GM19438 (cell line): ENCODE results near the gene TBC1D19.
"Not testable (repeated sequence)": the region's sequence is repeated elsewhere in the genome, so short reads cannot be mapped to it uniquely, and the experiment has no call there.

Source experiments
- ATAC-seq: cut with Tn5 transposase; IDR thresholded peaks from one replicate; pipeline ENCODE4 v1.9.1; 2021; ENCODE audit warnings: low read depth; ENCODE audit not compliant: unreplicated experiment

TBC1D19 gene, protein sequence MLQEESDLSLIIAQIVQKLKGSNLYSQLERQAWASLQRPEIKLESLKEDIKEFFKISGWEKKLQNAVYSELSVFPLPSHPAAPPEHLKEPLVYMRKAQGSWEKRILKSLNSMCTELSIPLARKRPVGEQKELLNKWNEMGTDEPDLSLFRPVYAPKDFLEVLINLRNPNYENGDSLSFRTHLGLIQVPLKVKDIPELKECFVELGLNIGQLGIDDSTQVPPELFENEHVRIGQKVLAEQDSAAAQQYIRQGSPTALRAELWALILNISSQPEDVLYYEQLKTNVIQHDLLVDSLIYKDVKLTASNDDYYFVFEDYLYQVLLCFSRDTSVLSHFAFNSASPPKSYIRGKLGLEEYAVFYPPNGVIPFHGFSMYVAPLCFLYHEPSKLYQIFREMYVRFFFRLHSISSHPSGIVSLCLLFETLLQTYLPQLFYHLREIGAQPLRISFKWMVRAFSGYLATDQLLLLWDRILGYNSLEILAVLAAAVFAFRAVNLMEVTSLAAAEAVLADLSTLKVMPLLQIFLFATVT

DNA sequence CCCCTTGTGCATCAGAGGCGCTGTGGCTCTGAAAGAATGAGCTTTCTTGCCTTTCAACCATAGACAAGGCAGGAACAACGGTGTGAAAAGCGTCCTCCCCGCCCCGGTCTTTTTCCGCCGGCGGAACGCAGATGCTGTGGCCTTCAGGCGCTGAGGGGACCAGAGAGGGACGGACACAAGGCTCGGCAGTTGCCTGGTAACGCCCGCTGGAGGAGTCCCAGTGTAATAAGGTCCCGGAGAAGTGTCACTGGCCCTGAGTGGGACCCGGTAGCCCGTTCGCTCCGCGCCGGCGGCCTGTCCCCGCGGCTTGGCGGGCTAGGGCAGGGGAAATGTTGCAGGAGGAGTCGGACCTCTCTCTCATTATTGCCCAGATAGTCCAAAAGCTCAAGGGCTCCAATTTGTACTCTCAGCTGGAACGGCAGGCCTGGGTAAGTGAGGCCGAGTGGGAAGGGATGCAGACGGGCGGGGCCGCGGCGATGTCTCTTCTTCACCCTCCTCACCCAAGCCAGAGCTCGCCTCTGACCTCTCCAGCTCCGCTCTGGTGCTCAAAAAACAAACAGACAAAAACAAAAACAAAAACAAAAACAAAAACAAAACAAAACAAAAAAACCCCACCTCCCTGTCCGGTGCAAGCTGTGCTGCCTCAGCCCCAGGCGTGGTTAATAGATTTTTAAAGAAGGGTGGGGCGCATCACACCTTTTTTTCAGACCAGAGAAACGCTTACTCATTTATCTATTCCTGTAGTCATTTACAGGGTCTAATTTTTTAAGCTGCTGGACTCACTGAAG, at the start of gene TBC1D19:
TBC1D19 (plus strand) TSS at position 220 of the 788 bp plus-strand sequence; CDS start at position 330, 110 bp downstream.
- peak; percentile 100 for ATAC-seq

DNA sequence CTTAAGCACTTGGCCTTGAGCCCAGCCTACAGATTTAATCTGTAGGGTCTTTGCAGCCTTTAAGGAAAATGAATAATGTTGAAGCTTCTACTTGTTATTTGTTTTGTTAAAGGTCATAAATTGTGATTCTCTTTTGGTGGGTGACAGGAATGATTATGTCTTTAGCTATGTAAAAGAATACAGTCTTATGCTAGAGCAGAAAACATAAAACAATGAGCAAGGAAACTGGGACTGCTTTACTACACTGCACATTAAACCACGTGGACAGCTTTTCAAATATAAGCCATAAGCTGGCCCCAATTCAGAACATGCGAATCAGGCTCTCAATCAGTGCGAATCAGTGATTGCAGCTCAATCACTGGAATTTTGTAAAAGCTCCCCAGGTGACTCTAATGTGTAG, 40.9 kb upstream of the TBC1D19 start:
- ATAC-seq, result no peak

DNA sequence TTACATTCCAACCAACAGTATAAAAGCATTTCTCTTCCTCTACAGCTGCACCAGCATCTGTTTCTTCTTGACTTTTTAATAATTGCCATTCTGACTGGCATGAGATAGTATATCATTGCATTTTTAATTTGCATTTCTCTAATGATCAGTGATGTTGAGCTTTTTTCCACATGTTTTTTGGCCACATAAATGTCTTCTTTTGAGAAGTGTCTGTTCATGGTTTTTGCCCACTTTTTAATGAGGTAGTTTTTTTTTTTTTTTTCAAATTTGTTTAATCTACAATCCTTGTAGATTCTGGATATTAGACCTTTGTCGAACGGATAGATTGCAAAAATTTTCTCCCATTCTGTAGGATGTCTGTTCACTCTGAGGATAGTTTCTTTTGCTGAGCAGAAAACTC, 39.5 kb upstream of the TBC1D19 start:
- ATAC-seq, result no peak

DNA sequence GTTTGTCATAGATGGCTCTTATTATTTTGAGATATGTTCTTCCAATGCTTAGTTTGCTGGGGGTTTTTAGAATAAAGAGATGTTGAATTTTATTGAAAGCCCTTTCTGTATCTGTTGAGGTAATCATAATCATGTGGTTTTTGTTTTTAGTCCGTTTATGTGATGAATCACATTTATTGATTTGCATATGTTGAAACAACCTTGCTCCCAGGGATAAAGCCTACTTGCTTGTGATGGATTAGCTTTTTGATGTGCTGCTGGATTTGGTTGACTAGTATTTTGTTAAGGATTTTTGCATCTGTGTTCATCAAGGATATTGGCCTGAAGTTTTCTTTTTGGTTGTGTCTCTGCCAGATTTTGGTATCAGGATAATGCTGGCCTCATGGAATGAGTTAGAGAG, 35.5 kb upstream of the TBC1D19 start:
- ATAC-seq, result not testable (repeated sequence)

DNA sequence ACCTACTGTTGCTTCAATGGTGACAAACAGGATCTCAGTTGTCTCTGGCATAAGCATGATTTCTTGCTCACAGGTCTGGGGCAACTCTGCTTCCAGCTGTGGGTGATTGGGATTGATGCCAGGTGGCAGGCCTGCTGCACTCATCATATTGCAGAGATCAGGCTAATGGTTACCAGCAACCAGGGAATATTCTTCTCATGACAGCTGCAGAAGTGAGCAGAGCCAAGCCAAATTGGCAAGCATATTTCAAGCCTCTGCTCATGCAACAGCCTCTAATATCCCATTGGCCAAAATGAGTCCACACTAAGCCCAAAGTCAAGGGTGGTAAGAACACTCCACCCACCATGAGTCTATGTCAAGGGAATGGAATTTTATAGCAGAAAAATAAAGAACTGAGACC, 26.7 kb upstream of the TBC1D19 start:
- ATAC-seq, result no peak

DNA sequence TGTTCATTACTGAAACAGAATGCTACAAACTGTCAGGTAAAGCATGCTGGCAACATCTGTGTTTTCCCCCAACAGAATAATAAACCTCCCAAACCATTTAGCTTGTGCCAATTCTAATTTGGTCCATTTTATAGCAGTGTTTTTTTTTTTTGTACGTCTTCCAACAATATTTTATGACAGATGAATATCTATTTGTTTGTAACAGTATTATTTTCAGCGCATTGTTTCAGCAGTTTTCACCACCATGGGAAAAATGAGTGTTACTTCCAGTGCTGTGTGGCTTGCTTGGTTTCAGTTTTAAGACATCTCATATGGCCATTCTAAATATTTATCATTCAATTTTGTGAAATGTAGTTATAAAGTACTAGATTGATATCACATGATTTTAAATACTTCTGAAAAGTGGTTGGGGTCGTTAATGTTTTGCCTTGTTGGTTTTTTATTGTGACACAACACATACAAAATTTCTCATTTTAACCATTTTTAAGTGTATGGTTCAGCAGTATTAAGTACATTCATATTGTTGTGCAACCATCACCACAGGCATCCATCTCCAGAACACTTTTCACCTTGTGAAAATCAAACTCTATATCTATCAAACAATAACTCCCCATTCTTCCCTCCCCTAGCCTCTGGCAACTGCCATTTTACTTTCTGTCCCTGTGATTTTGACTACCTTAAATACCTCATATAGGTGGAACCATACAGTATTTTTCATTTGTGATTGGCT, 25.6 kb upstream of the TBC1D19 start:
- ATAC-seq, result no peak

DNA sequence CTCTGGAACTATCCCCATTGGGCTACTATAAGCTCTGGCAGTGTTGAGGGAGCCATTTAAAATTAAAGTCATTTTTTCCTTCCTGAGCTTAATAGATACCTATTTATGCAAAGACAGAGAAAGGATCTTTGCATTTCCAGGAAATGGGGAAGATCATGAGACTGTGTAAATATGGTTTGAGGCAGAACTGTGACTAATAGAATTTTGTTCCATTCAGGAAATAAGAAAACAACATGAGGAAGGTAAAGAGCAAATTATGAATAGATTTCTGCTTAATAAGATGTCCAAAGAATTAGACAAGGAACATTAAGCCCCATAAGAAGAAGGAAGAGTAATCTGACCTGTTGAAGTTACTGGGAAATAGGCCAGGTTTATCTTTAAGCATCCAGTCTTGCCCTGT, 17.8 kb upstream of the TBC1D19 start:
- no peak for ATAC-seq

DNA sequence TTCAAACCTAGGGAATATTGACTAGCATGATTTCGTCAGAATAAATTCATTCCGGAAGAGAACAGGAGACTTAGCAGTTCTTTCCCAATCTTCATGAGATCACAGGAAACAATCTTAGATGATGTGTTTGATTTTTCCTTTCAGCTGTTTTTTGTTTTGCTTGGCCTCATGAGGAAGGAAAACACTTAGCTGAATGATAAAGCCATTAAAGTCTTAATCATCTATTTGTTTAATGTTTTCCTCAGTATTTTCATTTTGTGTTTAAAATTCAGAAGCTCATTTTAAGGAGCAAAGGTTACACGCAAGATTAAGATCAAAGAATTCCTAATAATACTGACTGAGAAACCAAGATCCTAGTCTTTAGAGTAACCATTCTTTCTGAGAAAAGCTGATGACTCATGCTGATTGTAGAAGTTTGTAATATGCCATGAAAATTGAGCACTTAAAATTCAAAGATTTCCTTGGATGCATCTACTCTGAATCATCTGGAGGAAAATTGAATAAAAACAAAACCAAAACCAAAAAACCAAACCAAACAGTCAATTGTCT, 15.4 kb upstream of the TBC1D19 start:
- ATAC-seq, result no peak

DNA sequence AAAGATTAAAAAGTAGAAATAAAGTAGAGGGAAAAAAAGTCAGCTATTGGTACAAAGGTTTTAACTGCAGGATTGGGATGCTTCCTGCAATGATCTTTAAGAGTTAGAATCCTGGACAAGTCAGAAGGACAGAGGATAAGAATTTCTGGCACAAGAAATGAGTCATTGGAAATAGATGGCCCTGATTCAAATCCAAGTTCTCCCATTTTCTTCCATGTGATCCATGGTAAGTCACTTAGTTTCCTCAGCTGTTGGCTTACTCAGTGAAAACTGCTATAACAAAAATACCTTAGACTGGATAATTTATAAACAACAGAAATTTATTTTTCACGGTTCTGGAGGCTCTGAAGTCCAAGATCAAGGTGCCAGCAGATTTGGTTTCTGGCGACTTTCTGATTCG, 13.3 kb upstream of the TBC1D19 start:
- no peak for ATAC-seq

DNA sequence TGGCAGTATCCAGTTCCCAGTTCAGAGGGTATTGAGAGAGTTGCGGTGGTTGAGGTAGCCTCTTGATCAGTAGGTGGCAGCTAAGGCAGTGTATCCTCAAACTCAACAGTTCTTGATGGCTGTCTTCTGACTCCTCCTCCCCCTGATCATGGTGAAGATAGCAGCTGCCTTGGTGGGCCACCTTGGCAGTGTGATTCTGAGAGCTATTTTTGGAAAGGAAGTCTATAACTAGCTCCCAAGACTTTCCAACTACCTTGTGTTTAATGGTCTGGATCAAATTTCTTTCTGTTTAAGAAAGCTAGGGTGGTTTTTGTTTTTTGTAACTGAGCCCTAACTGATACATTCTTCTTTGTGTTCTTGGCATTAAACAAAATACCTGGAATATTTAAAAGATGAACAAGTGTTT, 10.5 kb upstream of the TBC1D19 start:
- ATAC-seq, result no peak

DNA sequence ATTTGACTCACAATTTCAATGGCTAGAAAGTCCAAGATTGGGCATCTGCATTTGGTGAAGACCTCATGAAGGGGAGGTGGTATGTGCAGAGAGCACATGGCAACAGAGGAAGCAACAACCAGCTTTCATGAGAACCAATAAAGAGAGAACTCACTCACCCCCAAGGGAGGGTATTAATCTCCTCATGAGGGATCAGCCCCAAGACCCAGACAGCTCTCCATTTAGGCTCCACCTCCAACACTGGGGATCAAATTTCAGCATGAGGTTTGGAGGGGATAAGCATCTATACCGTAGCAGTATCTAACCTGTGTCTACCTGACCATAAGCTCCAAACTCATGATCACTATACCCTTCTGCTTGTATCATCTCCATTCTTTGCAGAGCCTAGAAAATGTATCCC, 9.3 kb upstream of the TBC1D19 start:
- ATAC-seq, result no peak

DNA sequence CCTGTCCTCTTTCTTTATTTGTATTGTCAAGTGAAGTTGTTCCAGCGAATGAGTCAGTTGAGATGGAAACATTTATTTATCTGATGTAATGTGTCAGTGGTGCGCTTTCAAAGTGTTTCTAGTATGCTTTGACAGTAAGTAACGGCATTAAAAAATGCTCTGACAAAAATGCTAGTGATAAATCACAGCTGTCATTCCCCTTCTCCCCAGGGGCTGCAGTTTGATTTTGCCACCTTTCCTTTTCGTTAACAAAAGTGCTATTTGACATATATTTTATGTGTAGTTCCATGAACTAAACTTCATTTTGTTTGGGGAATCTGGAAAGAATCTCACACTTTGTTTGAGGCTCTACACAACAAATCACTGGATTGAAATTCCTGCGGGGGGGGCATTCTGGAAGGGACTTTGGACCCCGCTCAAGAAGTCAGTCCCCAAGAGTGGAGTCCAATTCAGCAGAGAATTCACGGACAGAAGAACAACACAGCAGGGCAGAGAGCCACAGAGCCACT, 7.6 kb upstream of the TBC1D19 start:
- no peak for ATAC-seq

DNA sequence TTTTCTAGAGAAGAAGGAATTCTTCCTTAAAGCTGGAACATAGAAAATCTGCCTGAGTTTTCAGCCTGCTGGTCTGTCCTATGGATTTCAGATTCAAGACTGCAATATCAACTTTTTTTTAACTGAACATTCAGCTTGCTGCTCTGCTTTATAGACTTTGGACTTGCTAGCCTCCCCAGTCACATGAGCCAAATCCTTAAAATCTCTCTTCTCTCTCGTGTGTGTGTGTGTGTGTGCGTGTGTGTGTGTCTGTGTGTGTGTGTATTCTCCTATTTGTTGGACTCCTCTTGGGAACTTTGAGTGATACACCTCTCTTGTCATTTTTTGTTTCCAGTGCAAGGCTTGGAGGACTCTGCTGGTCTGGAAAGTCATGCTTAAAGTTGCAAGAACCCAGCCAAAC, 6.8 kb upstream of the TBC1D19 start:
- no peak for ATAC-seq

DNA sequence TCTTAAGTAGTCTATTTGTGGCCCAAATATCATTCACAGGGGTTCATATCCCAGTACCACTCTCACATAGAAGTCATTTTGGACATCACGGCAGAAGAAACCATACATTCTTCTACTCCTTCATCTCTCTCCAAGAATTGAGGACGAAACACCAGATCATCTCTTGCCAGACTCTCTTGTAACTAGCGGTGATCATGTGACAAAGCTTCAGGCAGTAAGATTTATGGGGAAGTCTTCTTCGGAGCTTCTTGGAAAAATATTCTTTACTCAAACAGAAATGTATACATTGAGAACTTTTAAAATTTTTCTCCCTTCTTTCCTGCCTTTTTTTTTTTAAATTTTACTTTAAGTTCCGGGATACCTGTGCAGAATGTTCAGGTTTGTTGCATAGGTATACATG, 4.7 kb upstream of the TBC1D19 start:
- ATAC-seq, result no peak

DNA sequence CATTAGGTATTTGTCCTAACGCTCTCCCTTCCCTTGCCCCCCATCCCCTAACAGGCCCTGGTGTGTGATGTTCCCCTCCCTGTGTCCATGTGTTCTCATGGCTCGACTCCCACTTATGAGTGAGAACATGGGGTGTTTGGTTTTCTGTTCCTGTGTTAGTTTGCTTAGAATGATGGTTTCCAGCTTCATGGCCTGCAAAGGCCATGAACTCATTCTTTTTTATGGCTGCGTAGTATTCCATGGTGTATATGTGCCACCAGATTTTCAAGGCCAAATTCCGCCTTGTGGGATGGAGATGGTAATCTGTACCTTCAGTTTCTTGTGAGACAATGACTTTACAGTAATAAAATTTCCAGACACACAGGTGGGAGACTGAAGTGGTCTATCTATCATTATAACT, 2.5 kb upstream of the TBC1D19 start:
- not testable (repeated sequence) for ATAC-seq

DNA sequence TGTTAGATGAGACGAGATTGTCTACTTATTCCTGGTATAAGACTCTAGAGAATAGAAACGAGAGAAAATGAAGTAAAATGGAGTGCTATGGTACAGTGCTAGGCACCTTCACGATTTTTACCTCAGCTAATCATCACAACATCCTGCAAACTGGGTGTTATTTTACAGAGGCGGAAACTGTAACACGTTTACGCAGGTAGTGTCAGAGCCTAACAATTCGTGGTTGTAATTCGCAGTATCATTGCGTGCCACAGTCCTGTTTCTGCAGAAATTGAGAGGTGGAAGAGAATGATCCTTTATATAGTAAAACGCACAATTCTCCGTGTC, 383 bp upstream of the TBC1D19 start:
- peak; percentile 53 for ATAC-seq

DNA sequence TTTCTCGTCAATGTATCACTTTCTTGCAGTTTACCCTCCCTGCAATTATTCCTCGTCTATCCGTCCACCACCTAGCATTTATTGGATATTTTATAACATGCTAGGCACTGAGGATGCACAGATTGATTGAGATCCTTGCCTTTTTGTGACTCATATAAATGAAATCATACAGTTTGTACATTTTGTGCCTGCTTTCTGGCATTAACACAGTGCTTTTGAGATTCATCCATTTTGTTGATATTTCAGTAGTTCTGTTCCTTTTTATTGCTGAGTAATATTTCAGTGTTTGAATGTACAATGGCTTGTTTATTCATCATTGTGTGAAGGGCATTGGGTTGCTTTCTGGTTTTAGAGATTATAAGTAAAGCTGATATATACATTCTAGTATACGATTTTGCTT, 841 bp downstream of the TBC1D19 start:
- ATAC-seq, result no peak

DNA sequence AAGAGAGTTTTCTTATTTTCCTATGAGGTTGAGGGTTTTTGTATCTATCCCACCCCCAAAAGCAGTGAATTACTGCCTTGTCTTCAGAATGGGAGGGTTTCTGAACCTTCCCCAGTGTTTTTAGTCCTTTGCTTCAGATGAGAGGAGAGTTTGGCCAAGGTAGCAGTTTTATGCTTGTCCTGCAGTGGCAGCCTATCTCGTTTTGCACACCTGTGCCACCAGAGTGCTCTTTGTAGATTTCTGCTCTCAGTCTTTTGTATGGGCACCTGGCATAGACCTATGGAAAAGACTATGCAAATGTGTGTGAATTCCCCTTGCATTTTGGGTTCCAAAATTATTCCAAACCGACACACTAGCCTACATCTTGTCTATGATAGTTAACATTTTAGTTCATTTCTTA, 5.8 kb downstream of the TBC1D19 start:
- no peak for ATAC-seq

DNA sequence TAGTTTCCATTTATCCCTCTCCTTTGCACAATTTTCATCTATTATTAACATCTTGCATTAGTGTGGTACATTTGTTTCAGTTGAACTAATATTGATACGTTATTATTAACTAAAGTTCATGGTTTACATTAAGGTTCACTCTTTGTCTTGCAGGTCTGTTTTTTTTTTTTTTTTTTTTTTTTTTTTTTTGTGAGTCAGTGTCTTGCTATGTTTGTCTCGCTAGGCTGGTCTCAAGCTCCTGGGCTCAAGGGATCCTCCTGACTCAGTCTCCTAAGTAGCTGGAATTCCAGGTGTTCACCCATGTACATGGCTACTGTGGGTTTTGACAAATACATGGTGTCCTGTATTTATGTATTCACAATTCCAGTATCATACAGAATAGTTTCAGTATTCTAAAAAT, 6.8 kb downstream of the TBC1D19 start:
- no peak for ATAC-seq

DNA sequence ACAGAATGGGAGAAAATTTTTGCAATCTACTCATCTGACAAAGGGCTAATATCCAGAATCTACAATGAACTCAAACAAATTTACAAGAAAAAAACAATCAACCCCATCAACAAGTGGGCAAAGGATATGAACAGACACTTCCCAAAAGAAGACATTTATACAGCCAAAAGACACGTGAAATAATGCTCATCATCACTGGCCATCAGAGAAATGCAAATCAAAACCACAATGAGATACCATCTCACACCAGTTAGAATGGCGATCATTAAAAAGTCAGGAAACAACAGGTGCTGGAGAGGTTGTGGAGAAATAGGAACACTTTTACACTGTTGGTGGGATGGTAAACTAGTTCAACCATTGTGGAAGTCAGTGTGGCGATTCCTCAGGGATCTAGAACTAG, 9.7 kb downstream of the TBC1D19 start:
- ATAC-seq, result not testable (repeated sequence)

DNA sequence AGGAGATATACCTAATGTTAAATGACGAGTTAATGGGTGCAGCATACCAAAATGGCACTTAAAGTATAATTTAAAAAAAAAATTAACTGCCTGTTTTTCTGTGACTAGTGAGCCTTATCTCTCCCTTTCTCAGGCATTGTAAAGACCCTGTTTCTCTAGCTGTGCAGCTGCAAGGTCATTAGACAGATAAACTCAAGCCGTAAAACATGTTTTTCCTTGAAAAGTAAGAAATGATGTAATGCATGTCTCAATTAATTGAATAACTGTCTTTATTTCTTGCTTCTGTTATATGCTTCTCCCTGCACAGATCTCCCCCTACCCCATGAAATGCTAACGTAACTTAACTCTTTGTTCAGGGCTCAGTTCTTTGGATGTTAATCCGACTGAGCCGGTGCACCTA, 10.5 kb downstream of the TBC1D19 start:
- no peak for ATAC-seq
